Measurements from ENCODE around the gene MDP1.

Gene MDP1

GRCh38 chr14:24189059-24189375 is 26.8 kb downstream of the MDP1 start:
- Histone ChIP-seq H3K9me2 (replicated peaks; ENCODE audit: insufficient read depth, low read length) (no peaks in the 10 kb centered on the region), H3K27me3 (replicated peaks; ENCODE audit: insufficient read depth, low read length) (no peaks in the 10 kb centered on the region), H3K36me3 (replicated peaks; ENCODE audit: insufficient read depth, low read length) (no peaks in the 10 kb centered on the region), H3K9ac (ENCODE audit: low read length) (no peak overlapping the region; the same call in 1 of the 2 replicates), H2AFZ (ENCODE audit: low read length) (no peak overlapping the region), H3K4me3 (ENCODE audit: low read length) (no peak overlapping the region), H3K9me3 (replicated peaks; ENCODE audit: insufficient read depth, low read length) (no peaks in the 10 kb centered on the region), H3K4me1 (ENCODE audit: low read length) (peaks cover 5% of the 10 kb centered on the region; the same call in 1 of the 2 replicates), H3K79me2 (ENCODE audit: low read length) (peaks cover 14% of the 10 kb centered on the region), H3F3A (ENCODE audit: insufficient read depth, low read length) (peaks cover 14% of the 10 kb centered on the region), H3K27ac (ENCODE audit: low read length) (peak overlapping the region; percentile 21; the same call in 1 of the 2 replicates), H4K20me1 (ENCODE audit: insufficient read depth, low read length) (no peaks in the 10 kb centered on the region), H3K4me2 (ENCODE audit: low read depth, low read length) (peak overlapping the region; percentile 68; the same call in 1 of the 2 replicates)
- no peak for DNase-seq
- TF ChIP-seq EZH2 (optimal IDR thresholded peaks at IDR 0.05; ENCODE audit: low read depth, low read length) (no peak), EZH2phosphoT487 (IDR thresholded peaks at IDR 0.05; ENCODE audit: low read length) (no peak)
- TF ChIP-seq, protein P1, sequence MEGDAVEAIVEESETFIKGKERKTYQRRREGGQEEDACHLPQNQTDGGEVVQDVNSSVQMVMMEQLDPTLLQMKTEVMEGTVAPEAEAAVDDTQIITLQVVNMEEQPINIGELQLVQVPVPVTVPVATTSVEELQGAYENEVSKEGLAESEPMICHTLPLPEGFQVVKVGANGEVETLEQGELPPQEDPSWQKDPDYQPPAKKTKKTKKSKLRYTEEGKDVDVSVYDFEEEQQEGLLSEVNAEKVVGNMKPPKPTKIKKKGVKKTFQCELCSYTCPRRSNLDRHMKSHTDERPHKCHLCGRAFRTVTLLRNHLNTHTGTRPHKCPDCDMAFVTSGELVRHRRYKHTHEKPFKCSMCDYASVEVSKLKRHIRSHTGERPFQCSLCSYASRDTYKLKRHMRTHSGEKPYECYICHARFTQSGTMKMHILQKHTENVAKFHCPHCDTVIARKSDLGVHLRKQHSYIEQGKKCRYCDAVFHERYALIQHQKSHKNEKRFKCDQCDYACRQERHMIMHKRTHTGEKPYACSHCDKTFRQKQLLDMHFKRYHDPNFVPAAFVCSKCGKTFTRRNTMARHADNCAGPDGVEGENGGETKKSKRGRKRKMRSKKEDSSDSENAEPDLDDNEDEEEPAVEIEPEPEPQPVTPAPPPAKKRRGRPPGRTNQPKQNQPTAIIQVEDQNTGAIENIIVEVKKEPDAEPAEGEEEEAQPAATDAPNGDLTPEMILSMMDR (IDR thresholded peaks at IDR 0.05; ENCODE audit: low read length) = no peak

- H3F3A ChIP-seq (ENCODE audit: insufficient read depth, low read length) = peaks cover 14% of the 10 kb centered on the region
- peak within 1 kb of the TSS; percentile 68 for H3K4me2 ChIP-seq (ENCODE audit: low read depth, low read length)
- peak within 1 kb of the TSS; percentile 79 for H3K9ac ChIP-seq (ENCODE audit: low read length)
- H3K9me2 ChIP-seq (replicated peaks; ENCODE audit: insufficient read depth, low read length) = no peaks in the 10 kb centered on the region
- no peaks in the 10 kb centered on the region for H3K36me3 ChIP-seq (replicated peaks; ENCODE audit: insufficient read depth, low read length)
- H3K4me1 ChIP-seq (ENCODE audit: low read length) = peaks cover 5% of the 10 kb centered on the region; the same call in 1 of the 2 replicates
- H3K4me3 ChIP-seq (ENCODE audit: low read length) = peak within 1 kb of the TSS; percentile 75
- H2AFZ ChIP-seq (ENCODE audit: low read length) = peak within 1 kb of the TSS; percentile 27; the same call in 1 of the 2 replicates
- peaks cover 12% of the 10 kb centered on the region for H3K79me2 ChIP-seq (ENCODE audit: low read length)
- H3K27me3 ChIP-seq (replicated peaks; ENCODE audit: insufficient read depth, low read length) = no peaks in the 10 kb centered on the region
- no peak for TF ChIP-seq EZH2phosphoT487 (IDR thresholded peaks at IDR 0.05; ENCODE audit: low read length)
- TF ChIP-seq EZH2 (optimal IDR thresholded peaks at IDR 0.05; ENCODE audit: low read depth, low read length) = no peak
- TF ChIP-seq, protein P1 (IDR thresholded peaks at IDR 0.05; ENCODE audit: low read length) = no peak
- DNase-seq = peak; percentile 91
- H3K9me3 ChIP-seq (replicated peaks; ENCODE audit: insufficient read depth, low read length) = no peaks in the 10 kb centered on the region
- H3K27ac ChIP-seq (ENCODE audit: low read length) = peak within 1 kb of the TSS; percentile 81
- H4K20me1 ChIP-seq (ENCODE audit: insufficient read depth, low read length) = no peaks in the 10 kb centered on the region
Observed at GRCh38 chr14:24188251-24189058, 27.4 kb downstream of the MDP1 start, which contains the start of gene IPO4. IPO4 (minus strand) TSS chr14:24188816; CDS start chr14:24188787, 29 bp downstream.

DNA sequence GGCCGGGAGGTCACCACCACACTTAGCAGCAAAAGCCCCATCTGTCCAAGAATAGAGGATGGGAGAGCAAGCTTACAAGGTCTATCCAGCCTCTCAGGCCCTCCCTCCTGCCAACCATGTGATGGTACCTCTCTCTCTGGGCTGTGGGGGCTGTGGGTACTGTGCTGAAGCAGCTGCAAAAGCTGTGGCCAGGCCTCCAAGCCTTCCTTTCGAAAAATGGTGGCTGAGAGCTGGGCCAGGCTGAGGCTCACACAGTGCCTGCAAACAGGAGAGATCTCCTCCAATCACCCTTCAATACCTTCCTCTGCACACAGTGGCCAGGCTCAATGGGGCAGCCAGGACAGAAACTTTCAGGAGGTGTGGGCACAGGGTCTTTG is 28.3 kb downstream of the MDP1 start:
- H3K36me3 ChIP-seq (replicated peaks; ENCODE audit: insufficient read depth, low read length) = no peaks in the 10 kb centered on the region
- DNase-seq = no peak
- peaks cover 14% of the 10 kb centered on the region for H3F3A ChIP-seq (ENCODE audit: insufficient read depth, low read length)
- H3K79me2 ChIP-seq (ENCODE audit: low read length) = peaks cover 8% of the 10 kb centered on the region; the same call in 1 of the 2 replicates
- no peak overlapping the region; the same call in 1 of the 2 replicates for H3K9ac ChIP-seq (ENCODE audit: low read length)
- peak overlapping the region; percentile 81; the same call in 1 of the 2 replicates for H3K27ac ChIP-seq (ENCODE audit: low read length)
- H3K4me1 ChIP-seq (ENCODE audit: low read length) = peaks cover 5% of the 10 kb centered on the region; the same call in 1 of the 2 replicates
- peak overlapping the region; percentile 68 for H3K4me2 ChIP-seq (ENCODE audit: low read depth, low read length)
- no peak for TF ChIP-seq EZH2 (optimal IDR thresholded peaks at IDR 0.05; ENCODE audit: low read depth, low read length)
- TF ChIP-seq, protein P1 (IDR thresholded peaks at IDR 0.05; ENCODE audit: low read length) = no peak
- no peak for TF ChIP-seq EZH2phosphoT487 (IDR thresholded peaks at IDR 0.05; ENCODE audit: low read length)
- H2AFZ ChIP-seq (ENCODE audit: low read length) = no peak overlapping the region
- no peaks in the 10 kb centered on the region for H3K9me2 ChIP-seq (replicated peaks; ENCODE audit: insufficient read depth, low read length)
- H3K27me3 ChIP-seq (replicated peaks; ENCODE audit: insufficient read depth, low read length) = no peaks in the 10 kb centered on the region
- no peaks in the 10 kb centered on the region for H4K20me1 ChIP-seq (ENCODE audit: insufficient read depth, low read length)
- peak overlapping the region; percentile 75; the same call in 1 of the 2 replicates for H3K4me3 ChIP-seq (ENCODE audit: low read length)
- H3K9me3 ChIP-seq (replicated peaks; ENCODE audit: insufficient read depth, low read length) = no peaks in the 10 kb centered on the region

All from MM.1S (cell line).